NCI-H1092 (cell line): ENCODE results near the gene MPZL2.
"Not testable (repeated sequence)": the region's sequence is repeated elsewhere in the genome, so short reads cannot be mapped to it uniquely, and the experiment has no call there.

Source experiments
- DNase-seq: peaks from one replicate; lab custom pipeline; 2025; lab: John Stamatoyannopoulos, UW

Gene MPZL2

GRCh38 chr11:118263695-118264568, at the start of gene MPZL2:
MPZL2 (minus strand) TSS chr11:118264297; CDS start chr11:118264153, 144 bp downstream.
- DNase-seq: no peak

GRCh38 chr11:118313242-118313641, 49.1 kb upstream of the MPZL2 start:
- DNase-seq: no peak

GRCh38 chr11:118312328-118312727, 48.2 kb upstream of the MPZL2 start:
- no peak for DNase-seq

- DNase-seq: no peak
These were observed 47.4 kb upstream of the MPZL2 start for GRCh38 chr11:118311518-118311917.

GRCh38 chr11:118310781-118311485, 46.8 kb upstream of the MPZL2 start:
- no peak for DNase-seq

GRCh38 chr11:118310271-118310670, 46.2 kb upstream of the MPZL2 start:
- DNase-seq: no peak

- DNase-seq: not testable (repeated sequence)
These were observed 45.0 kb upstream of the MPZL2 start for GRCh38 chr11:118308995-118309528.

GRCh38 chr11:118306556-118306955, 42.5 kb upstream of the MPZL2 start:
- DNase-seq: no peak

- no peak for DNase-seq
These were observed 41.6 kb upstream of the MPZL2 start for GRCh38 chr11:118305726-118306125.

GRCh38 chr11:118304568-118305248, 40.6 kb upstream of the MPZL2 start, which contains the start of gene CD3E:
CD3E (plus strand) TSS chr11:118304730; CDS start chr11:118304953, 223 bp downstream.
- DNase-seq: no peak

GRCh38 chr11:118304227-118304567, 40.1 kb upstream of the MPZL2 start:
- no peak for DNase-seq

- DNase-seq: no peak
These were observed 37.6 kb upstream of the MPZL2 start for GRCh38 chr11:118301600-118302195.

- DNase-seq: no peak
These were observed 31.8 kb upstream of the MPZL2 start for GRCh38 chr11:118295815-118296454.

GRCh38 chr11:118295199-118295598, 31.1 kb upstream of the MPZL2 start:
- no peak for DNase-seq

- no peak for DNase-seq
These were observed 30.0 kb upstream of the MPZL2 start for GRCh38 chr11:118294053-118294452.

GRCh38 chr11:118291477-118292135, 27.5 kb upstream of the MPZL2 start:
- DNase-seq: no peak

- no peak for DNase-seq
These were observed 26.8 kb upstream of the MPZL2 start for GRCh38 chr11:118290923-118291322.

- DNase-seq: no peak
These were observed 25.3 kb upstream of the MPZL2 start for GRCh38 chr11:118289401-118289800.

- DNase-seq: no peak
These were observed 22.9 kb upstream of the MPZL2 start for GRCh38 chr11:118287006-118287405.

- no peak for DNase-seq
These were observed 22.4 kb upstream of the MPZL2 start for GRCh38 chr11:118286545-118286944.
